ENCODE measurements around the gene PLXDC1. TPM values are rescaled to one million over a fixed set of nuclear protein-coding genes. Genes with fewer than 3 reads are reported as not detected.

Gene PLXDC1
- total and polyA plus RNA-seq, 2 of the 13 experiments (the other 11 are each of a cell fraction or from before 2014, with no cell fraction given): not detected

DNA sequence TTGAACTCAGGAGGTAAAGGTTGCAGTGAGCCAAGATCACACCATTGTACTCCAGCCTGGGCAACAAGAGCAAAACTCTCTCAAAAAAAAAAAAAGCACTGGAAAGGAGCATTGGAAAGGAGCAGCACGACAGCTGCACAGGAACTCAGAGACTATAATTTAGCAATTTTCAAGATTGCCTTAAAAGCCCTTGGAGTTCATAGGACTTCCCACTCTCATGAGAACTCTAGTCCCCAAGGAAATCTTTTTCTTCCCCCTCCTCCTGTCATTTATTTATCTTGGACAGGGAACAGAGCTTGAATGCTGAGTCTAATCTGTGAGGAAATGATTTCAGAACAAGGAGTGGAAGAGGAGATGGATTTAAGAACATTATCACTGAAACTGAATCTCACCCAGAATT is 69.0 kb downstream of the PLXDC1 start:
- H3K79me2 ChIP-seq (ENCODE audit: insufficient read depth, low read length): no peaks in the 10 kb centered on the region
- H3K27me3 ChIP-seq (ENCODE audit: control insufficient read depth in 1 of 2, insufficient read depth in 2 of 2, low read length in 2 of 2): peaks cover 3 to 36% of the 10 kb centered on the region in 2 experiments; a peak in 2 of 5 replicates
- DNase-seq (ENCODE audit: low spot score) (no peak), FAIRE-seq (no peak), ATAC-seq (no peak)
- H3K4me3 ChIP-seq (replicated peaks in 1 of 3; ENCODE audit: insufficient read depth in 1 of 3, low read depth in 2 of 3, low read length in 3 of 3): no peak overlapping the region
- H3K4me1 ChIP-seq (ENCODE audit: insufficient read depth, low read length): no peaks in the 10 kb centered on the region
- no peak overlapping the region for H3K9ac ChIP-seq (ENCODE audit: insufficient read depth, low read depth, low read length)
- no peak overlapping the region for H3K4me2 ChIP-seq (ENCODE audit: low read depth, low read length)
- H3K36me3 ChIP-seq (replicated peaks in 1 of 2; ENCODE audit: control insufficient read depth in 1 of 2, insufficient read depth in 2 of 2, low read length in 2 of 2): no peaks in the 10 kb centered on the region
- no peaks in the 10 kb centered on the region; the same call in 1 of the 2 replicates for H4K20me1 ChIP-seq (ENCODE audit: insufficient read depth, low read length)
- in situ Hi-C loops (cut with HindIII; ENCODE audit: extremely low pct_ligation_motif_present, low pct_unique_long_range_greater_than_20kb): no loop called here
- ChIA-PET CTCF (ENCODE audit: low intra/inter-chr PET ratio, low total read pairs) (no interaction called here), POLR2A (no interaction called here)
- no peak overlapping the region for H3K27ac ChIP-seq (ENCODE audit: extremely low read length, insufficient read depth, low read length)
- WGBS (ENCODE audit: low lambda C conversion rate): 0% methylated on average over 1 of the region's 1 CpG
- intact Hi-C loops (cut with micrococcal nuclease; ENCODE audit: unreplicated experiment): no loop called here
- no peaks in the 10 kb centered on the region for H3K9me3 ChIP-seq (ENCODE audit: low read length)
- TF ChIP-seq ZBTB43 (CRISPR knock-in tag; conservative IDR thresholded peaks at IDR 0.05): no peak
- TF ChIP-seq NCOA2 (CRISPR knock-in tag; IDR thresholded peaks at IDR 0.05): no peak
- no peak for TF ChIP-seq NFAT5 (CRISPR knock-in tag; IDR thresholded peaks at IDR 0.05)
- no peak for TF ChIP-seq ZNF253 (CRISPR knock-in tag; IDR thresholded peaks at IDR 0.05; ENCODE audit: borderline replicate concordance)
- no peak for TF ChIP-seq SIX1 (CRISPR knock-in tag; IDR thresholded peaks at IDR 0.05; ENCODE audit: borderline replicate concordance)
- TF ChIP-seq CBX1 (IDR thresholded peaks at IDR 0.05; ENCODE audit: low read depth): no peak
- no peak for TF ChIP-seq ZNF256 (CRISPR knock-in tag; conservative IDR thresholded peaks at IDR 0.05)
- TF ChIP-seq GRHL1 (CRISPR knock-in tag; conservative IDR thresholded peaks at IDR 0.05): no peak
- TF ChIP-seq ATF5 (CRISPR knock-in tag; IDR thresholded peaks at IDR 0.05; ENCODE audit: low read depth): no peak
- TF ChIP-seq ZSCAN20 (CRISPR knock-in tag; IDR thresholded peaks at IDR 0.05; ENCODE audit: borderline replicate concordance): no peak
- TF ChIP-seq ZNF780A (CRISPR knock-in tag; IDR thresholded peaks at IDR 0.05): no peak
- TF ChIP-seq SMARCC2 (IDR thresholded peaks at IDR 0.05): no peak
- TF ChIP-seq ZNF720 (CRISPR knock-in tag; IDR thresholded peaks at IDR 0.05): no peak
- no peak for TF ChIP-seq ZNF782 (CRISPR knock-in tag; IDR thresholded peaks at IDR 0.05; ENCODE audit: borderline replicate concordance)
- no TSS peak for BruUV-seq (replicated peaks)
- H2AFZ ChIP-seq (ENCODE audit: low read length): no peak overlapping the region
